NT2/D1 (cell line): ENCODE measurements around the gene OR8A1.

Experiments used
- SUZ12 ChIP-seq: IDR thresholded peaks from 2 replicates; pipeline ENCODE4 v1.6.1; 2011; ENCODE audit not compliant: insufficient read length, insufficient read depth; ENCODE audit errors: extremely low read depth
- YY1 ChIP-seq: IDR thresholded peaks from 2 replicates; pipeline ENCODE4 v1.6.1; 2011; ENCODE audit not compliant: insufficient read length, insufficient read depth
- ZNF274 ChIP-seq: IDR thresholded peaks from 2 replicates; pipeline ENCODE4 v1.6.1; 2011; ENCODE audit warnings: mild to moderate bottlenecking, low read depth, low read length

DNA sequence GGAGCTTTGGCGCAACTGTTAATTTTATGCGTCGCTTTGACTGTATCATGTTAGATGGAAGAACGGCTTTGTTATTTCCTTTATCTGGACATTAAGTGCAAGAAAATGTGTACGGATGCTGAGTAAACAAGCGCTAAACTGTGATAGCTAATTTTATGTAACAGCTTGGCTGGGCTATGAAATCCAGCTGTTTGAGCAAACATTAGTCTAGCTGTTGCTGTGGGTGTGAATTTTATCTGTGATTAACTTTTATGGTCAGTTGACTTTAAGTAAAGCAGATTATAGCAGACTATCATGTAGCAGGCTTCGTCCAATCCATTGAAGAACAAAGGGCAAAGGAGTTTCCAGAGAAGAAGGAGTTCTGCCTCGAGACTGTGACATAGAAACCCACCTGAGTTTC, 14.0 kb downstream of the OR8A1 start:
- TF ChIP-seq YY1 (no peak), ZNF274 (no peak), SUZ12 (no peak)
